ENCODE data around the gene SSTR5. TPM values are rescaled to one million over a fixed set of nuclear protein-coding genes. Genes with fewer than 3 reads are reported as not detected.

The SSTR5 gene
- total RNA-seq, 4 donors from 2014 or later: not detected

DNA sequence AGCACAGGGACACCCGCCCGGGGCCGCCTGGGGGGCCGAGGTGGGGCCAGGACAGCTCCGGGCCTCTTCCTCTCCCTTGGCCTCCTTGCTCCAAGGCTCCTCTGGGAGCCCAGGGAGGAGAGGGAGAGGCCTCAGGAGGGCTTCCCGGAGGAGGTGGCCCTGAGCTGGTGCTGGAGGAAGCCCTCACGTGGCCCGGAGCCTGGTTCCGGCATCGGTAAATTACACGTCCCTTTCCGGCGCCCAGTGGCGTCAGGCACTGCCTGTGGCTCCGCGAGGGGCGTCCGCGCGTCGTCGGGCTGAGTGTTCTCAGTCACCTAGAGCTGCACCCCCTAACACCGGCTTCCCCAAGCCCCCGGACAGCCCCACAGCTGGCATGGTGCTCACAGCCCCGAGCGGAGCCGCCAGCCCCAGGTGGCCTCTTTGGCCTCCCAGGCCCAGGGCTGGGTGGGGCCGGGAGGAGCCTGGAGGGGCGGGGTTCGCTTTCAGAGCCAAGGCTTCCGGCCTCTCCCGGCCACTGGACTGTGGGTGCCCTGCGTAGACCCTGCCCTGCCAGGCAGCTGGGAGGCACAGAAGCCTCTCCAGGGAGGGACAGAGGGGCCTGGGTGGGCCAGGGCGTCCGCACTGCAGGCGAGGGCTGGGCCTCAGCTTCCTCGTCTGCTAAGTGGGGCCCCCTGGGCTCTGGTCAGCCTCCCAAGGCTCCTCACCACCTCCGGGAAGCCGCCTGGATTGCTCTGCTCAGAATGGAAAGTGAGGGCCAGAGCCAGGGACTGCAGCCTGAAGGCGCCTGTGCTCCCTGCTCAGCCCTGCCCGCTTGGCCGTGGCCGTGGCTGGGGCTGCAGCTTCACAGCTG lies 27.9 kb upstream of the SSTR5 start:
- 48 to 70% methylated on average over 16 to 31 of the region's 43 CpGs for WGBS, 2 donors
- TF ChIP-seq POLR2A (IDR thresholded peaks at IDR 0.05) (no peak), EP300 (IDR thresholded peaks at IDR 0.05) (no peak)
- TF ChIP-seq, protein P1, sequence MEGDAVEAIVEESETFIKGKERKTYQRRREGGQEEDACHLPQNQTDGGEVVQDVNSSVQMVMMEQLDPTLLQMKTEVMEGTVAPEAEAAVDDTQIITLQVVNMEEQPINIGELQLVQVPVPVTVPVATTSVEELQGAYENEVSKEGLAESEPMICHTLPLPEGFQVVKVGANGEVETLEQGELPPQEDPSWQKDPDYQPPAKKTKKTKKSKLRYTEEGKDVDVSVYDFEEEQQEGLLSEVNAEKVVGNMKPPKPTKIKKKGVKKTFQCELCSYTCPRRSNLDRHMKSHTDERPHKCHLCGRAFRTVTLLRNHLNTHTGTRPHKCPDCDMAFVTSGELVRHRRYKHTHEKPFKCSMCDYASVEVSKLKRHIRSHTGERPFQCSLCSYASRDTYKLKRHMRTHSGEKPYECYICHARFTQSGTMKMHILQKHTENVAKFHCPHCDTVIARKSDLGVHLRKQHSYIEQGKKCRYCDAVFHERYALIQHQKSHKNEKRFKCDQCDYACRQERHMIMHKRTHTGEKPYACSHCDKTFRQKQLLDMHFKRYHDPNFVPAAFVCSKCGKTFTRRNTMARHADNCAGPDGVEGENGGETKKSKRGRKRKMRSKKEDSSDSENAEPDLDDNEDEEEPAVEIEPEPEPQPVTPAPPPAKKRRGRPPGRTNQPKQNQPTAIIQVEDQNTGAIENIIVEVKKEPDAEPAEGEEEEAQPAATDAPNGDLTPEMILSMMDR (IDR thresholded peaks at IDR 0.05): no peak
- no peak for DNase-seq (ENCODE audit: low spot score in 2 of 2)
- Histone ChIP-seq H3K4me3 (peak overlapping the region in 1 of 4 donors; percentile 4), H3K27ac (peak overlapping the region in 2 of 4 donors; percentile 74 to 80), H3K27me3 (peaks cover 0 to 72% of the 10 kb centered on the region in 2 donors), H3K36me3 (no peaks in the 10 kb centered on the region), H3K9me3 (peaks cover 0 to 15% (median 0%) of the 10 kb centered on the region in 4 donors), H3K4me1 (peaks cover 0 to 58% (median 28%) of the 10 kb centered on the region in 4 donors)

- Histone ChIP-seq H3K27ac (peak overlapping the region in 2 of 4 donors; percentile 75 to 80), H3K27me3 (peaks cover 0 to 74% of the 10 kb centered on the region in 2 donors)
These were observed 27.1 kb upstream of the SSTR5 start for GRCh38 chr16:1045310-1045992.

GRCh38 chr16:1045993-1046911 lies 26.3 kb upstream of the SSTR5 start:
- Histone ChIP-seq H3K27ac (peak overlapping the region; percentile 30 to 80 (median 60)), H3K4me1 (peaks cover 0 to 58% (median 28%) of the 10 kb centered on the region in 4 donors), H3K9me3 (peaks cover 0 to 15% (median 0%) of the 10 kb centered on the region in 4 donors), H3K27me3 (peaks cover 0 to 74% of the 10 kb centered on the region in 2 donors), H3K36me3 (no peaks in the 10 kb centered on the region), H3K4me3 (no peak overlapping the region)
- WGBS, 2 donors: 32 to 37% methylated on average over 12 to 19 of the region's 49 CpGs
- DNase-seq (ENCODE audit: low spot score in 2 of 2): no peak
- peak in 1 of 2 donors; percentile 76 for TF ChIP-seq EP300 (IDR thresholded peaks at IDR 0.05)
- TF ChIP-seq POLR2A (IDR thresholded peaks at IDR 0.05): no peak

More at GRCh38 chr16:1045310-1045992, 27.1 kb upstream of the SSTR5 start:
- no peak overlapping the region for H3K4me3 ChIP-seq
- WGBS, 2 donors: 32 to 35% methylated on average over 19 to 30 of the region's 38 CpGs
- DNase-seq (ENCODE audit: low spot score in 2 of 2): no peak
- H3K9me3 ChIP-seq: peaks cover 0 to 15% (median 0%) of the 10 kb centered on the region in 4 donors
- peaks cover 0 to 58% (median 28%) of the 10 kb centered on the region in 4 donors for H3K4me1 ChIP-seq
- no peaks in the 10 kb centered on the region for H3K36me3 ChIP-seq
- TF ChIP-seq POLR2A (IDR thresholded peaks at IDR 0.05) (no peak), EP300 (IDR thresholded peaks at IDR 0.05) (no peak)
- TF ChIP-seq, protein P1 (IDR thresholded peaks at IDR 0.05): no peak

DNA sequence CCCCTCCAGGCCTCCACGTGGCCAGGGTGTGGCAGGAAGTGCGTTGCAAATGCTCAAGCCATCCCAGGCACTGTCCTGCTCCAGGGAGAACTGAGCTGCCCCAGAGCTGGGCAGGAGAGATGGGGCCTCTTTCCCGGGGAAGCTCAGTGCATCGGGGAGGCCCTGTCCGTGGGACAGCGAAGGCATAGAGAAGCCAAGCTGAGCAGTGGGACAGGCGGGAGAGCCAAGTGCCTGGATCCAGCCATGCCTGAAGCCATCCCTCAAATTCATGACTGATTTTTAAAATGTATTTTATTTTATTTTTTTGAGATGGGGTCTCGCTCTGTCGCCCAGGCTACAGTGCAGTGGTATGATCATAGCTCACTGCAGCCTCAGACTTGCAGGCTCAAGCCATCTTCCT lies 25.4 kb upstream of the SSTR5 start:
- Histone ChIP-seq H3K4me3 (no peak overlapping the region), H3K27me3 (peaks cover 0 to 66% of the 10 kb centered on the region in 2 donors), H3K4me1 (peaks cover 0 to 58% (median 28%) of the 10 kb centered on the region in 4 donors), H3K36me3 (no peaks in the 10 kb centered on the region), H3K9me3 (peaks cover 0 to 6% (median 0%) of the 10 kb centered on the region in 4 donors), H3K27ac (peak overlapping the region; percentile 30 to 80 (median 56))
- WGBS, 2 donors: 74 to 82% methylated on average over 9 of the region's 9 CpGs
- TF ChIP-seq, protein P1 (IDR thresholded peaks at IDR 0.05): no peak
- TF ChIP-seq POLR2A (IDR thresholded peaks at IDR 0.05) (no peak), EP300 (IDR thresholded peaks at IDR 0.05) (no peak)
- no peak for DNase-seq (ENCODE audit: low spot score in 2 of 2)

DNA sequence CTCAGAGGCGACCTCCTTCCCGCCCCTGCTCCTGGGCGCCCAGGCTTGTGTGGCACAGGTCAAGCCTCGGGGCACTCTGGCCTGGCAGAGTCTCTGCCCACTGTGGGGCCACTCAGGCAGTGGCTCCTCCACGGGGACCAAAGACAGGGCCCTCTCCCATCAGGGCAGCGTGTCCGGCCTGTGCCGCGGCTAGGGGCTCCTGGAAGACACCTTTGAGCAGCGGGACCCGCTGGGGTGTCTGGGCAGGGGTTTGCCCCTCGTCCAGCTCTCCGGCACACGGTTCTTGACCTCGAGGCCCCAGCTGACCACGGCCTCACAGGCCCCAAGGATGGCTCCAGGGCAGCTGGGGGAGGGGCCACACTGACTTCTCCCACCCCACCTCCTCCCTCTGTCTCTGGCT lies 24.7 kb upstream of the SSTR5 start:
- no peak for DNase-seq (ENCODE audit: low spot score in 2 of 2)
- Histone ChIP-seq H3K9me3 (no peaks in the 10 kb centered on the region), H3K4me1 (peaks cover 0 to 58% (median 28%) of the 10 kb centered on the region in 4 donors), H3K27me3 (peaks cover 0 to 59% of the 10 kb centered on the region in 2 donors), H3K27ac (peak overlapping the region in 2 of 4 donors; percentile 68 to 80), H3K4me3 (no peak overlapping the region), H3K36me3 (no peaks in the 10 kb centered on the region)
- WGBS, 2 donors: 63 to 67% methylated on average over 11 to 12 of the region's 16 CpGs
- TF ChIP-seq POLR2A (IDR thresholded peaks at IDR 0.05): no peak
- TF ChIP-seq EP300 (IDR thresholded peaks at IDR 0.05): no peak
- TF ChIP-seq, protein P1 (IDR thresholded peaks at IDR 0.05): no peak
